ENCODE measurements around the gene CD200R1.
A peak's percentile ranks its signal among the peaks of the same experiment; 100 is the strongest.

CD200R1 gene

GRCh38 chr3:112967425-112967824, 7.5 kb downstream of the CD200R1 start:
- no peak for TF ChIP-seq CTCF (IDR thresholded peaks at IDR 0.05; ENCODE audit: extremely low read depth, insufficient read depth, missing control alignments)
- in situ Hi-C loops (cut with MboI; ENCODE audit: low pct_unique_long_range_greater_than_20kb, low sequenced_read_pairs, unreplicated experiment) = no loop called here
- DNase-seq (ENCODE audit: low spot score) = no peak

GRCh38 chr3:112966633-112967032, 8.3 kb downstream of the CD200R1 start:
- DNase-seq (ENCODE audit: low spot score) = no peak
- in situ Hi-C loops (cut with MboI; ENCODE audit: low pct_unique_long_range_greater_than_20kb, low sequenced_read_pairs, unreplicated experiment) = no loop called here
- no peak for TF ChIP-seq CTCF (IDR thresholded peaks at IDR 0.05; ENCODE audit: extremely low read depth, insufficient read depth, missing control alignments)

GRCh38 chr3:112965656-112966055, 9.2 kb downstream of the CD200R1 start:
- no peak for TF ChIP-seq CTCF (IDR thresholded peaks at IDR 0.05; ENCODE audit: extremely low read depth, insufficient read depth, missing control alignments)
- DNase-seq (ENCODE audit: low spot score) = no peak
- in situ Hi-C loops (cut with MboI; ENCODE audit: low pct_unique_long_range_greater_than_20kb, low sequenced_read_pairs, unreplicated experiment) = no loop called here

GRCh38 chr3:112963683-112964082, 11.2 kb downstream of the CD200R1 start:
- DNase-seq (ENCODE audit: low spot score) = no peak
- in situ Hi-C loops (cut with MboI; ENCODE audit: low pct_unique_long_range_greater_than_20kb, low sequenced_read_pairs, unreplicated experiment) = no loop called here

GRCh38 chr3:112958811-112959560, 15.9 kb downstream of the CD200R1 start:
- peak; percentile 10 for DNase-seq (ENCODE audit: low spot score)

More at GRCh38 chr3:112963683-112964082, 11.2 kb downstream of the CD200R1 start:
- no peak for TF ChIP-seq CTCF (IDR thresholded peaks at IDR 0.05; ENCODE audit: extremely low read depth, insufficient read depth, missing control alignments)

GRCh38 chr3:112956351-112956750, 18.6 kb downstream of the CD200R1 start:
- in situ Hi-C loops (cut with MboI; ENCODE audit: low pct_unique_long_range_greater_than_20kb, low sequenced_read_pairs, unreplicated experiment) = no loop called here
- DNase-seq (ENCODE audit: low spot score) = no peak
- no peak for TF ChIP-seq CTCF (IDR thresholded peaks at IDR 0.05; ENCODE audit: extremely low read depth, insufficient read depth, missing control alignments)

More at GRCh38 chr3:112958811-112959560, 15.9 kb downstream of the CD200R1 start:
- no peak for TF ChIP-seq CTCF (IDR thresholded peaks at IDR 0.05; ENCODE audit: extremely low read depth, insufficient read depth, missing control alignments)
- in situ Hi-C loops (cut with MboI; ENCODE audit: low pct_unique_long_range_greater_than_20kb, low sequenced_read_pairs, unreplicated experiment) = no loop called here
